HCT116 (cell line): ENCODE results near the gene GHR. TPM values are rescaled to one million over a fixed set of nuclear protein-coding genes. Genes with fewer than 3 reads are reported as not detected.

ENCODE experiments used
- ATAC-seq: fragments of 200-7000 bp; cut with Tn5 transposase; 2 replicates; pipeline ENCODE4 v1.9.1; 2020; ENCODE audit warnings: mild to moderate bottlenecking, moderate library complexity
- BruUV-seq: library from RNA; stranded (reverse); fragments of 400-500 nt; replicated peaks from 2 replicates; lab custom pipeline; 2021; lab: Mats Ljungman, UMichigan
- CTCF ChIA-PET: fragments of 300-600 bp; sonication (Branson Sonifier 250); formaldehyde crosslinking; loops from one replicate; lab custom pipeline; 2021; ENCODE audit warnings: antibody characterized with exemption; lab: Charles Lee
- POLR2A ChIA-PET: fragments of 300-600, 350-600 bp; sonication (Branson Sonifier 250); formaldehyde crosslinking; loops from one replicate; lab custom pipeline; 2021; ENCODE audit warnings: antibody characterized with exemption; lab: Charles Lee
- RAD21 ChIA-PET, 2 experiments: fragments of 300-600 bp; sonication (Branson Sonifier 250); formaldehyde crosslinking; loops; one replicate each; lab custom pipeline; 2023; ENCODE audit warnings: low total read pairs in 2 of 2; ENCODE audit not compliant: uncharacterized antibody in 2 of 2, unreplicated experiment in 2 of 2, low non-redundant PET in 1 of 2; lab: Charles Lee
- DNase-seq: peaks from one replicate; pipeline ENCODE4 v3.0.0-alpha.2; 2010; ENCODE audit warnings: low read depth, low spot score
- H2AFZ ChIP-seq: fragments of 200-600 bp; shearing (Covaris generic), sonication (generic); 2 replicates; pipeline ENCODE4 v1.6.1; 2017; ENCODE audit warnings: low read depth, mixed run types, mixed read lengths, antibody characterized with exemption, low read length; ENCODE audit not compliant: poor library complexity, severe bottlenecking
- H3K27ac ChIP-seq: 2 replicates; pipeline ENCODE4 v1.5.1; 2012; ENCODE audit warnings: low read depth, low read length
- H3K27me3 ChIP-seq: fragments of 200-600 bp; sonication (generic); 2 replicates; pipeline ENCODE4 v1.6.1; 2016; ENCODE audit warnings: mixed run types, low read length, mixed read lengths; ENCODE audit not compliant: insufficient read depth
- H3K36me3 ChIP-seq, 2 experiments: fragments of 200-500 bp in 1 of 2; fragments of 200-600 bp in 1 of 2; sonication (Bioruptor generic) in 1 of 2; sonication (generic) in 1 of 2; 2 replicates each; pipeline versions ENCODE4 v1.5.1 to v1.6.1; 2014 to 2016; ENCODE audit warnings: low read length in 2 of 2, inconsistent platforms in 1 of 2, mixed read lengths in 1 of 2, mixed run types in 1 of 2; ENCODE audit not compliant: insufficient read depth in 2 of 2, control insufficient read depth in 1 of 2
- H3K4me1 ChIP-seq, 2 experiments: fragments of 200-600 bp in 1 of 2; sonication (generic) in 1 of 2; 2 replicates each; pipeline versions ENCODE4 v1.5.1 to v1.6.1; 2012 to 2017; ENCODE audit warnings: low read length in 2 of 2, inconsistent platforms in 1 of 2, mild to moderate bottlenecking in 1 of 2, mixed read lengths in 1 of 2, mixed run types in 1 of 2, moderate library complexity in 1 of 2; ENCODE audit not compliant: insufficient read depth in 2 of 2, control insufficient read depth in 1 of 2
- H3K4me2 ChIP-seq: fragments of 200-600 bp; sonication (generic); 2 replicates; pipeline ENCODE4 v1.6.1; 2017; ENCODE audit warnings: mixed run types, low read length, mixed read lengths
- H3K4me3 ChIP-seq, 2 experiments: fragments of 200-600 bp in 1 of 2; sonication (generic) in 1 of 2; replicated peaks in 1 of 2; 2 replicates each; pipeline ENCODE4 v1.5.1; 2011 to 2016; ENCODE audit warnings: low read length in 2 of 2, control low read depth in 1 of 2, low read depth in 1 of 2, mild to moderate bottlenecking in 1 of 2, mixed read lengths in 1 of 2, mixed run types in 1 of 2
- H3K79me2 ChIP-seq: fragments of 200-600 bp; sonication (generic); 2 replicates; pipeline ENCODE4 v1.6.1; 2017; ENCODE audit warnings: mild to moderate bottlenecking, mixed run types, low read length, moderate library complexity, mixed read lengths; ENCODE audit not compliant: insufficient read depth
- H3K9ac ChIP-seq: fragments of 200-600 bp; sonication (generic); 2 replicates; pipeline ENCODE4 v1.6.1; 2016; ENCODE audit warnings: low read length, mixed read lengths
- H3K9me2 ChIP-seq: fragments of 200-600 bp; sonication (generic), shearing (Covaris generic); 2 replicates; pipeline ENCODE4 v1.6.1; 2017; ENCODE audit warnings: mixed run types, mild to moderate bottlenecking, moderate library complexity; ENCODE audit not compliant: insufficient read depth
- H3K9me3 ChIP-seq, 2 experiments: fragments of 200-500 bp in 1 of 2; fragments of 200-600 bp in 1 of 2; sonication (Bioruptor generic) in 1 of 2; sonication (generic) in 1 of 2; 2 replicates each; pipeline ENCODE4 v1.6.1; 2014 to 2017; ENCODE audit warnings: low read length in 2 of 2, mixed read lengths in 2 of 2, inconsistent platforms in 1 of 2, low read depth in 1 of 2, mild to moderate bottlenecking in 1 of 2, mixed run types in 1 of 2, moderate library complexity in 1 of 2; ENCODE audit not compliant: control insufficient read depth in 1 of 2, insufficient read depth in 1 of 2
- H4K20me1 ChIP-seq: fragments of 200-600 bp; sonication (generic), shearing (Covaris generic); 2 replicates; pipeline ENCODE4 v1.6.1; 2017; ENCODE audit warnings: mixed run types, mild to moderate bottlenecking, moderate library complexity; ENCODE audit not compliant: insufficient read depth
- CEBPB ChIP-seq: IDR thresholded peaks from 2 replicates; pipeline ENCODE4 v1.6.1; 2012; ENCODE audit warnings: low read depth
- EZH2phosphoT487 ChIP-seq: fragments of 200-600 bp; IDR thresholded peaks from 2 replicates; pipeline ENCODE4 v1.6.1; 2018; ENCODE audit warnings: antibody characterized with exemption, borderline replicate concordance
- FOSL1 ChIP-seq: IDR thresholded peaks from 2 replicates; pipeline ENCODE4 v1.6.1; 2012; ENCODE audit warnings: low read depth
- POLR2AphosphoS5 ChIP-seq: IDR thresholded peaks from 2 replicates; pipeline ENCODE4 v1.6.1; 2011; ENCODE audit warnings: mild to moderate bottlenecking, low read depth, low read length, moderate library complexity
- SIN3A ChIP-seq: IDR thresholded peaks from 2 replicates; pipeline ENCODE4 v1.6.1; 2012; ENCODE audit warnings: low read depth
- TCF7L2 ChIP-seq: IDR thresholded peaks from 2 replicates; pipeline ENCODE4 v1.7.0; 2011; ENCODE audit warnings: borderline replicate concordance, inconsistent platforms; ENCODE audit not compliant: insufficient read depth, insufficient read length; ENCODE audit errors: extremely low read depth
- intact Hi-C: fragments of 100-400 bp; cut with micrococcal nuclease; formaldehyde crosslinking; loops from 2 replicates; pipeline ENCODE4 v1.10.0; 2022
- total RNA-seq: library from RNA; stranded (reverse); gene quantifications from one replicate; pipeline ENCODE4 v1.2.1, GENCODE V29; 2021; ENCODE audit not compliant: unreplicated experiment
- TF ChIP-seq, protein P1 (sequence below): IDR thresholded peaks from 2 replicates; pipeline ENCODE4 v1.6.1; 2012
- TF ChIP-seq, protein P2 (sequence below): IDR thresholded peaks from 2 replicates; pipeline ENCODE4 v1.6.1; 2012; ENCODE audit warnings: low read depth

The GHR gene
- total RNA-seq, 1 experiment from 2014 or later, result not detected

DNA sequence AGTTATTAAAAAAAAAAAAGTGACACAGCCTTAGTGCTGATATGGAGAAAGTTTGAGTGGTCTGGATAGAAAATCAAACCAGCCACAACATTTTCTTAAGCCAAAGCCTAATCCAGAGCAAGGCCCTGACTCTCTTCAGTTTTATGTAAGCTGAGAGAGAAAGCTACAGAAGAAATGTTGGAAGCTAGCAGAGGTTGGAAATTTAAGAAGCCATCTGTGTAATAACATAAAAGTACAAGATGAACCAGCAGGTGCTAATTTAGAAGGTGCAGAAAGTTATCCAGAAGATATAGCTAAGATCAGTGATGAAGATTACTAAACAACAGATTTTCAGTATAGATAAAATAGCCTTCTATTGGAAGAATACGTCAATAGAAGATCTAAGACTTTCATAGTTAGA, 102.9 kb downstream of the GHR start:
- Histone ChIP-seq H3K9me2 (no peaks in the 10 kb centered on the region), H3K36me3 (no peaks in the 10 kb centered on the region), H3K79me2 (no peaks in the 10 kb centered on the region), H3K4me1 (no peaks in the 10 kb centered on the region), H3K27me3 (no peaks in the 10 kb centered on the region), H3K4me2 (no peak overlapping the region), H3K9me3 (no peaks in the 10 kb centered on the region), H3K9ac (no peak overlapping the region), H3K4me3 (no peak overlapping the region), H4K20me1 (no peaks in the 10 kb centered on the region), H3K27ac (no peak overlapping the region), H2AFZ (no peak overlapping the region)
- no TSS peak for BruUV-seq
- ATAC-seq (no peak), DNase-seq (no peak)
- intact Hi-C loops, result no loop called here
- ChIA-PET POLR2A (no interaction called here), CTCF (no interaction called here), RAD21 (no interaction called here)
- no peak for TF ChIP-seq SIN3A
- TF ChIP-seq, protein P1, sequence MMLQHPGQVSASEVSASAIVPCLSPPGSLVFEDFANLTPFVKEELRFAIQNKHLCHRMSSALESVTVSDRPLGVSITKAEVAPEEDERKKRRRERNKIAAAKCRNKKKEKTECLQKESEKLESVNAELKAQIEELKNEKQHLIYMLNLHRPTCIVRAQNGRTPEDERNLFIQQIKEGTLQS, result no peak
- TF ChIP-seq, protein P2, sequence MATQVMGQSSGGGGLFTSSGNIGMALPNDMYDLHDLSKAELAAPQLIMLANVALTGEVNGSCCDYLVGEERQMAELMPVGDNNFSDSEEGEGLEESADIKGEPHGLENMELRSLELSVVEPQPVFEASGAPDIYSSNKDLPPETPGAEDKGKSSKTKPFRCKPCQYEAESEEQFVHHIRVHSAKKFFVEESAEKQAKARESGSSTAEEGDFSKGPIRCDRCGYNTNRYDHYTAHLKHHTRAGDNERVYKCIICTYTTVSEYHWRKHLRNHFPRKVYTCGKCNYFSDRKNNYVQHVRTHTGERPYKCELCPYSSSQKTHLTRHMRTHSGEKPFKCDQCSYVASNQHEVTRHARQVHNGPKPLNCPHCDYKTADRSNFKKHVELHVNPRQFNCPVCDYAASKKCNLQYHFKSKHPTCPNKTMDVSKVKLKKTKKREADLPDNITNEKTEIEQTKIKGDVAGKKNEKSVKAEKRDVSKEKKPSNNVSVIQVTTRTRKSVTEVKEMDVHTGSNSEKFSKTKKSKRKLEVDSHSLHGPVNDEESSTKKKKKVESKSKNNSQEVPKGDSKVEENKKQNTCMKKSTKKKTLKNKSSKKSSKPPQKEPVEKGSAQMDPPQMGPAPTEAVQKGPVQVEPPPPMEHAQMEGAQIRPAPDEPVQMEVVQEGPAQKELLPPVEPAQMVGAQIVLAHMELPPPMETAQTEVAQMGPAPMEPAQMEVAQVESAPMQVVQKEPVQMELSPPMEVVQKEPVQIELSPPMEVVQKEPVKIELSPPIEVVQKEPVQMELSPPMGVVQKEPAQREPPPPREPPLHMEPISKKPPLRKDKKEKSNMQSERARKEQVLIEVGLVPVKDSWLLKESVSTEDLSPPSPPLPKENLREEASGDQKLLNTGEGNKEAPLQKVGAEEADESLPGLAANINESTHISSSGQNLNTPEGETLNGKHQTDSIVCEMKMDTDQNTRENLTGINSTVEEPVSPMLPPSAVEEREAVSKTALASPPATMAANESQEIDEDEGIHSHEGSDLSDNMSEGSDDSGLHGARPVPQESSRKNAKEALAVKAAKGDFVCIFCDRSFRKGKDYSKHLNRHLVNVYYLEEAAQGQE, result no peak

DNA sequence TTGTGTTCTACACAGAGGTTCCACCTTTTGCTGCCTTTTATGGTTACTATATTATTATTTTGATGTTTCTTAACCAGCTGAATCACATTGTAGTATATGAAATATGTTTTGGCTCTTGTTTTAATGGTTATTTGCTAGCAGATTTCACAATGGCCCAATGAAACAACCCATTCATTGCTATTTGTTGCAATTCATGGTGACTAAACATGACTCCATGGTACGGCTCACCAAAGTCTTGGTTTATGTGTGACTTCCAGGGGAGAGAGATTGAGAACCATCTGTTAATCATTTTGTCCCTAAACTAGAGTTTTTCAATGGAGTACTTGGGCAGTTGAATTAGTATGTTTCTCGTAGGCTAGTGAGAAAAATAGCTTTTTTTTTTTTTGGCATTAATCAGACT, 108.4 kb downstream of the GHR start:
- TF ChIP-seq, protein P2, result no peak
- no peak for TF ChIP-seq EZH2phosphoT487
- TF ChIP-seq CEBPB, result no peak
- TF ChIP-seq FOSL1, result no peak
- no peak for TF ChIP-seq POLR2AphosphoS5
- no peak for TF ChIP-seq TCF7L2
- no peaks in the 10 kb centered on the region for H3K79me2 ChIP-seq
- H3K36me3 ChIP-seq, result no peaks in the 10 kb centered on the region
- no peak for DNase-seq
- no peak overlapping the region for H3K4me3 ChIP-seq
- H4K20me1 ChIP-seq, result no peaks in the 10 kb centered on the region
- H3K4me2 ChIP-seq, result no peak overlapping the region
- no peaks in the 10 kb centered on the region for H3K9me2 ChIP-seq
- ChIA-PET CTCF (no interaction called here), POLR2A (no interaction called here), RAD21 (no interaction called here)
- H3K9me3 ChIP-seq, result no peaks in the 10 kb centered on the region
- no peaks in the 10 kb centered on the region; the same call in 1 of the 2 replicates for H3K27me3 ChIP-seq
- H3K4me1 ChIP-seq, result no peaks in the 10 kb centered on the region
- ATAC-seq, result no peak
- no peak overlapping the region for H3K27ac ChIP-seq
- no peak overlapping the region for H2AFZ ChIP-seq
- H3K9ac ChIP-seq, result no peak overlapping the region
- no TSS peak for BruUV-seq
- intact Hi-C loops, result no loop called here
